NCI-H2196 treated with DMSO at 0.1 percent for 48 hours (cell line): Measurements from ENCODE around the gene SMIM21.

Experiments used
- DNase-seq: peaks from one replicate; lab custom pipeline; 2025; ENCODE audit not compliant: unreplicated experiment; lab: John Stamatoyannopoulos, UW

Gene SMIM21

DNA sequence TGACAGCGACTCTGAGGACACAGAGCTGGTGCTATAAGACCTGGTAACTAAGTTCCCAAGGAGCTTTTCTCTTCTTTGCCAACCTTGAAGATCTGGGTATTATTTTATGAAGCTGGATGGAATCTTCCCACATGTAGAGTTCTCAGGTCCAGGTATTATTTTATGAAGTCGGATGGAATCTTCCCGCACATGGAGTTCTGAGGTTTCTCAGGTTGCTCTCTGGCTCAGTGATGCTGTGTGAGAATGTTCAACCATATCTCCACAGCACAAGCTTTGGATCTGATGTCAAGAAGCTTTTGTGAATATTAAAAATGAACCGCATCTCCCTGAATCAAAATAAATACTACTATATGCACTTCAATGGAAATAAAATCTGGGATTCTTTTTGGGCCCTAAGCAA lies at the start of gene SMIM21:
Gene SMIM21 (minus strand): TSS at position 101 of the 400 bp plus-strand sequence. CDS start 140 bp downstream, outside the sequence.
- DNase-seq, result no peak

DNA sequence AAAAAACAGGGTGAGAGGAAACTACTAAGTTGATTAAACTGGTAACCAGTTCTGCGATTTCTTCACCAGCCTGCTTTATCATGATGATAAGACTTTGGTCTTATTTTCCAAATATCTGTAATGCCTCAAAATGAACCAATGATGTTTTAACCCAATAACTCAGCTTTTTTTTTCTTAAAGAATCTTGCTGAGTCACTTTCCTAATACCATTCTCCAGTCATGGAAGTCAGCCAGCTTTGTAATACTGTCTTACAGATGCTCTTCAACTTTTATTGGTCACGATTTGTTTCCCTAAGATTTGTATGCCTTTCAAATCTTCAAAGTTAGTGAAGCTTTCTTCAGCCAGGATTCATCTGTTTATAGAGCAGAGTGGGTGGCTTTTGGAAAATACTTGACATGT lies 47.7 kb upstream of the SMIM21 start:
- DNase-seq, result no peak

DNA sequence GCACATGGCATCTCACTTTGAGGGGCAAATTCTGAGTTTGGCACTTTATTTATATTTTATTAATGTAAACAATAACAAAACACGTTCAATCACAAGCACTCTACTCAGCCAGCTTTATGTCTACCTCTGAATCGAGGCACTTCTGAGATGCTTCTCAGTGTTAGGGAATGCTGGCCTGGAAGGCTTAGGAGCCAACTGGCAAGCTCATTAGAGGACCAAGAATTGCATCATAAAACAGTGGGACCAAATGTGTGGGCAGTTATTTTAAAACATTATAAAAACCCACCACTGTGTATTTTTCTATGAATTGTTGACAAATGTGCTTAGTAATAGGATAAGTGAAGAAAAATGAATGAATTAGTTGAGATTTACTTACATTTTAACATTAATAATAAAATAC lies 46.8 kb upstream of the SMIM21 start:
- no peak for DNase-seq

DNA sequence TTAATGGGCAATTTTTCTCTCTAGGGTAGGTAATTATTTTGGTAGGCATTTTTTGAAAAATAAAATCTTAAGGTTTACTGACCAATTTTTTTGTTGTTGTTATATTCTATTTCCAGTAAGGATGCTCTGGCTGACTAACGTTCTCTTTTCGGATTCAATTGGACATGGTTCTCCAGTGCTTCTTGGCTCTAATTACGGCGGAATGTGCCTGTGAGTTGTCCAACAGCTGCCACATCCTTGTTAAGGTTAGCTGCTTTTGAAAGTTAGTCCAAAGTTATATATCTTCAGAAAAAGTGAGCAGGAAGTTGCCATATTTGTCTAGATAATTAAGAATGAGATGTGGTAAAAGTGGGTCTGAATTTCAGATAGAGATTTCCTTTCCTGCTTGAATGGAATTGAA lies 45.8 kb upstream of the SMIM21 start:
- DNase-seq, result no peak

DNA sequence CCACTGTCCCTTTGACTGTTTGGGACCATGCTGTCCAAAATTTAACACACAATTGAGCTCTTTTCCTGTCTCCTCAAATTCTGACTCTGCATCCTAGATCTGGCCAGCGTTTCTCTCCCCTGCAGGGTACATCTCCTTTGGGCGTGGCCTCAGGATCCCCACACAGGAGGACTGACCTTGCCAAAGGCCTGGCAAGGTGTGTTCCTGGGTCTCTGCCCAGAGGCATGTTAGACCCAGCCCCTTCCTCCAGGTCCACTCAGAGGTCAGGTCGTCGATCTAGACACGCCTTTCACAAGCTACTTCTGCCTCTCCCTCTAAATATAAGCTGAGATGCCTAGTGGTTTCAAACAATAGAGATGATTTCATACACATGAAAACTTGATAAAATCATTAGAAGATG lies 45.4 kb upstream of the SMIM21 start:
- no peak for DNase-seq

DNA sequence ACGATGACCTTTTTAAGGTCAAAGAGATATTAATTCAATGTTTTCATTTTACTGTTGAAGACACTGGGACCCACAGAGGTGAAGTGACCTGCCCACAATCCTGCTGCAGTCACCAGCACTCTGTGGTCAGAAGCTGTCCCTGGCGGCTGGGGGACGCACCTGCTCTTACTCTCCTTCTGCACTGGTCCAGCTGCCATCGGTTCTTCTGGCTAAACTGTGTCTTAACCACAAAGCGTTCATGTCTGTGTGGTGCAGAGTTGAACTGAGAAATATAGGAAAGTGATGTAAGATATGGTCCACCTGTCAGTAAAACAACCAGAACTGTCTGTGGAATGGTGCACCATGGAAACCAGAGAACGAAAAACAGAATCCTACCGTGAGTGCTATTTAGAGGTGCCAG lies 44.9 kb upstream of the SMIM21 start:
- DNase-seq, result no peak

DNA sequence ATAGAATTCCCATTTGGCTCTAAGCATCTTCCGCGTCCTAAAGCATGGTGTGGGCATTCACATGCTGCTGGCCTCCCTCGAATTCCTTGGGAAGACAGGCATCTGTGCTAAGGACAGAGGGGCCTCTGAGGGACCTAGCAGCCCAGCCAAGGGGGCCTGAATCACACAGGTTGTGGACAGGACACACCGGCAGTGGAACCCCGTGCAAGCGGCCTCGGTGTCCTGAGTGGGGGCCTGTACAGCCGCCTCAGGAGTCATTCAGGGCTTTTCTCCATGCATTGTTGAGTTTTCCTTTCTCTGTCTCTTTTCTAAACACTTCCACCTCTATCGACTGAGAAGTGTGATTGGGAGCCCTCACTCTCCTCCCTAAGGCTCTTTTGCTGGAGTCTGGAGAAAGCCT lies 44.3 kb upstream of the SMIM21 start:
- no peak for DNase-seq

DNA sequence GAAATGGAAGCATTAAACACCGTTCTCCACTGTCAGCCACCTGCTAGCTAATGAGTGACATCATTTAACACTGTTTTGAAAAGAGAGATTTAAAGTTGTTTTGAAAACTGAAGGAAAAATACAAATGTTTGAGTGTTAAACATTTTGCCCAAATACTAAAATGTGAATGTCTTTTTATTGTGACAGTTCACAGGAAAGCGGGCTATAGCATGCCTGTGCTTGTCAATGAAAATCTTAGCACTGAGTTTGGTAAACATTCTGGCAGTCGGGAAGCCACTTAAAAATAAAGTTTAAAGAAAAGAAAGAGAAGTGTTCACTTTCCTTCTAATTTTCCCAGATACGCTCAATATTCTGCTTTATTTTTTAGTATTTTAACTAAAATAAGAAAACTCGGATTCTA lies 40.3 kb upstream of the SMIM21 start:
- no peak for DNase-seq

DNA sequence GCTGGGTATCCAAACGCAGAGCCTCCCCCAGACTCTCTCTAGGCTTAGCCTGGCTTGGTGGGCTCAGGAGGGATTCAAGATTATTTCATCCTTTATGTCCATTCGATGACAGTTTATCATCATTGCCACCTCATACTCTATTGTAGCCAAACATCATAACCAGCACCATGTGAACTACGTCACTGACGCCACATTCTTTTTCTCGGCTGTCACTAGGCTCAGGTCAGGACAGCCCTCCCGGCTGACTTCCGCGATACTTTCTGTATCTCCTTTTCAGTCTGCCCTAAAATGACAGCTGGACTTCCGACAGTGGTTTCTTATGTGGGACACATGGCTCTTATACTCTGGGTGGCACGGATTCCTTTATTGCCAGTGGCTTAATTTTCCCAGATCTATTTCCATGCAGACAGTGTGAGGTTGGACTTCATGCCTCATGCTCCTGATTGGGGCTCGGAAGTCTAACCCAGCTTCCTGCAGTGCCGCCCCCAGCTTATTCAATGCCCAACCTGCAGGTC lies 39.8 kb upstream of the SMIM21 start:
- no peak for DNase-seq

DNA sequence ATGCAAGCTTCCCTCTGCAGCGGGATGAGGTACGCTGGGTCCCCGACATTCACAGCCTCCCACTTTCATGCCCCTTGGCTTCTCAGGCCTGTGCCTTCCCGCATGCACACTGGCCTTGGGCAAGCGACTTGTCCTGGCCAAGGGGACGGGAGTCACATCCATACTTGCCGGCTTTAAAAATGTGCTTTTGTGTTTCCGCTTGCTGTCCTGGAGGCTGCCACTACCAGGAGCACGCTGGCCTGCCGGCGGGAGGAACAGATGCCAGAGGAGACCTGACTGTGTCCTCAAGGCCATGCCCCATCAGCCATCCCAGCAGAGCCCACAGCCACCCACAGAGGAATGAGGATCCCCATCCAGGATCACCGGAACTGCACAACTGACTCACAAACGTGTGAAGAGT lies 36.9 kb upstream of the SMIM21 start:
- no peak for DNase-seq

DNA sequence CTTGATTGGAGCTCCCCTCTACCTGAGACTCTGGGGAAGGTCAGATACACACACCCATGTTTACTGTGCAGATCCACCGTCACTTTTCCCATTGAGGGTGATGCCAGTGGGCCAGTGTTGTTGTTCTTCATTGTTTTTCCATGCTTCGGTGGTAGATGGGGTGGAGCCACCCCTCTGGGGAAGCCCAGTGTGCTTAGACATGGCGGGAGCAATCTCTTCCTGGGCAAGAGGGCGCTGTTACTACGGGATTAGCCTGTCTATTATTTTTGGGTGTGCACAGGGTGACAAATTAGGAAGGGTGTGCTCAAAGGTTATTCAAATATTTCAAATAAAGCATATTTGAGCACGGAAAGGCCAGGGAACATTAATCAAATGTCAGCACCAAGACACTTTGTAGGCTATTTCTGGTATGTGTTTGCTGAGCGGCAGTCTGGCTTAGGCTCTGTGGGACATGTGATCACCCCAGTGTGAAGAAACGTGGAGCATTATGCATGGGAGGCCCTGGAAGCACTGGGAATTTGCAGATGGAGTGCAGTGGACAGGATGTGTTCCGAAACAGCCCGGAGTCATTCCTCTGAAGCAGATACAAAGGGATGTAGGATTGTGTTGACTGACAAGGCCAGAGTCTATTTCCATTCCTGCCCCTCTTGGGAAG lies 34.8 kb upstream of the SMIM21 start:
- DNase-seq, result no peak

DNA sequence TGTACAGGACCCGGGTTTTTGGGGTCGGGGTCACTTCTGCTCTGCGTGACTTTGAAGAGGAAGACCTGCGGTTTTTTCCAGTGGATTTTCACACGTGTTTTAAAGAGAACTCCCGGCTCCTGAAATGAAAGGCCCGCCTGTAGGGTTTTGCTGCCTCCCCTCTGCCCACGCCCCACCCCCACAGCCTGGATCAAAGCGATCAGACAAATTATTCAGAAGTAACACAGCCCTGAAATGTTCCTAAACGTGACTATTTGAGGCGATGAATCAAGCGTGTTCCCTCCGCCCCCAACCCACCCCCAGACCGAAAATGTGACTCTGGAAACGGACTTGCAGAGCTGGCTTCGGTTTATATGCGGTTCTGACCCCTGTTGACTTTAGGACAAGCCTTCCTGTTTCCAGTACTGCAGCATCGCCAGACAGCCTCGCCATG lies 28.7 kb upstream of the SMIM21 start:
- DNase-seq, result no peak

DNA sequence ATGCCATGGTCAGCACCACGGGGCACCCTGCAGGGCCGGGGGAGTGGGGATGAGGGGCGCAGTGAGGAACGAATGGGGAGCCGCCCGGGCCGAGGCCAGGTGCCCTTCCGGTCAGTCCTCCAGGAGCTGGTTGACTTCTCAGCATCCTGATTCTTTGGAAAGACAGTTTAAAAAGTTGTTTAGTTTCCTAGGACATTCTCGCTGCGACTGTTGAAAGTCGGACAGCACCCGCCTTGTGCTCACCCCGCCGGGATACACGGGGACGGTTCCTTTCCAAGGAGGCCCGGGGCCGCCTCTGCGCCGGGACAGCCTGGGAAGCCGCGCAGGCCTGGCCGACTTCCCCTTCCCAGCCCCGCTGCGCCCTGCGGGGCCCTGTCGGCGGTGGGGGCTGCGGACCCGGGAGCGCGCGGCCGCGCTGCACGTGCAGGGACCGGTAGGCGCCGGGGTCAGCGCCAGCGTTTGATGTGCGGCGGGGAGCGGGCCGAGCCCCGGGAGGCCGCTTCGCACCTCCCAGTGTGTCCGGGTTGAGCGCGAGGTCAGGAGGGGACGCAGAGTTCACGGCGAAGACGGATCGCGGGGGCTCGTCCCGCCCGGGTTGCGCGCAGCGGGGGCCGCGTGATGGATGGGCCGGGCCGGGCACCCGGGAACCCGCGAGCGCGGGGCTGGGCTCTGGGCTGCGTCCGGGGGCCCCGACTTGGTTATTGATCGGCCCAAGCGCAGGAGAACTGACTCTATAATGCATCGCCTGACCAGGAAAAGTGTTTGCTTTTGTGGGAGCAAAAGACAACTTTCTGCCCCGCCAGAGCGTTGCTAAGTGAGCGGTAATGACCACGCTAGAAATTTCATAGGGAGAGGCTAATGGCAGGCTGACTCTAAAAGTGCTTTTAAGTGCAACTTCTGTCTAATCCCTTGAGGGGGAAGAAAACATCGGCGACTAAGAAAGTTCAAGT lies 28.0 kb upstream of the SMIM21 start:
- no peak for DNase-seq

DNA sequence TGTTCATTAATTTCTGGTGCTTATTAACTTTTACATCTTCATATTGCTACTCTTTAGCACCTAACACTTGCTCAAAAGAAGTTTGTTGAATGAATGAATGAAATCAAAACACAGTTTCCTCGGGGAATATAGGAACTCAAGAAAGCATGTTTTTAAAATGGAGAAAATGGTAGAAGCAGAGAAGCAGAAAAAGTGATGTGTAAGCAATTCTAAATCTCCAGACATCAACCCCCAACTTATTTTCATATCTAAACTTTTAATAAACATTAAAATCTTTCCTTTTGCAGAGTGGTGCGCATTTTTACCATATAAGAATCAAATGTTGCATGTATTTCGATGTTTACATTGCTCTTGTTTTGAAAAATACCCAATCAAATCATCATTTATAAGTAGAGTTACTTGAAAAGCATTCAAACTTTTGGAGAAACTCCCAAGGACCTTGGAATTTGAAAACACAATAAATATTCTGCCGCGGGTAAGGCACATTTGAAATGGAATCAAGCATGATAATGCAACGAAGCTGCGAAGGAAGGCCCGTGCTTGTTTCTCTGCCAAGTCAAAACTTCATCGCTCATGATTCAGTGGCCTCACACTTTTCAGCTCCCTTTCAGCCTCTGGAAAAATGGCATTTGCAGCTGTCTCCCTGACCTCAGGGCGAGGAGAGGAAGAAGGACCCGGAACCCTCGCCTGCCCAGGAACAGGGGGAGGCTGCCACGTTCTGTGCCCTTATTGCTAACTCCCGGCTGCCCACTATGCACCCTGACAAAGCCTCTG lies 26.7 kb upstream of the SMIM21 start:
- DNase-seq, result no peak

DNA sequence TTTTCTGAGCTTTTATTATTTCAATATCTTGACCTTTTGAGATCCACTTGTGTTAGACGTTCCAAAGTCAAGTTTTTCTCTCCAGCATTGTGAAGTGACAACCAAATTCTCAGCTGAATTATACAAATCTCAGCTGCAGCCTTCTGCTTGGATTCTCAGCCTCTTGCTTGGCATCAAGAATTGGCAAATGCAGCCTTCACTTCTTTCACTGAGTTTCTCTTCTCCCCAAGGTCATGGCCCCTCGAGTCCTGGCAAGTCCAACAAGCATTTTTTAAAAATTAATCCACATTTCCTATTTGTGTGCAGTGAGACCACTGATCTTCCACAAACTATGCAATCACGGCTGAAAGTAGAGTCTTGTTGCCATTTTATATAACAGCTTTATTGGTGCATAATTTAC lies 23.4 kb upstream of the SMIM21 start:
- DNase-seq, result no peak

DNA sequence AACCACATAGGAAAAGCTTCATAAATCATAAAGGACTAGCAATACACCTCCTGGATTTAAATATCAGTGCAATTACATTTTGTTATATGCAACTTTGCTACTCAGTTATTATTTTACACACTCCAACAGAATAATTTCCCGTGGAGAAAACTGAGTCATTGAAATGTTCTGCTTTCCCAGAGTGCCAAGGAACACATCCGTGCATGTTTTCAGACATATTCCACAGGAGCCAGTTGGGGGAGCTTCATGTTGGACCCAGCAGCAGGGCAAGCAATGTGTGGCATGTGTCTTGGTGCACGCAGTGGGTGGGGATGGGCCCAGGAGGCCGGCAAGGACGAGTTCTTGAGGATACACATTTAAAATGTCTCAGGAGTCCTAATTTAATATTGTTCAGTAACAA lies 14.4 kb upstream of the SMIM21 start:
- DNase-seq, result no peak

DNA sequence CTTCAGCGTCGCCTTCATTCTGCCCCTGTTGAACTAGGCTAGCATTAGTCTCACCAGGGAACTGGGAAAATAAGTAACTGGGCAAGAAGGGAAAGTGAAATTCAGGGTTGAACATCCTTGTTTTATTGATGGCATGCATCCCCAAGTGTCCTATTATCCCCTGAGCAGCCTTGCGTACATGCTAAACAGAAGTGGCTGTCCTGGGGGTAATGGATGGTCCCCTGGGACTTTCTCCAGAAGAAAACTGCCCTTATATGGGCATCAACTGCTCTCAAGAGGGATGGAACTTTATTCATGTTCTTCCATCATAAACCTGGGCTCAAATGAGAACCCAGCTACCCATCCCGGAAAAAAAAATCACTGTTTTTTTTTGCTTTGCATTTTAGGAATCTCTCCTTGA lies 11.8 kb upstream of the SMIM21 start:
- no peak for DNase-seq

DNA sequence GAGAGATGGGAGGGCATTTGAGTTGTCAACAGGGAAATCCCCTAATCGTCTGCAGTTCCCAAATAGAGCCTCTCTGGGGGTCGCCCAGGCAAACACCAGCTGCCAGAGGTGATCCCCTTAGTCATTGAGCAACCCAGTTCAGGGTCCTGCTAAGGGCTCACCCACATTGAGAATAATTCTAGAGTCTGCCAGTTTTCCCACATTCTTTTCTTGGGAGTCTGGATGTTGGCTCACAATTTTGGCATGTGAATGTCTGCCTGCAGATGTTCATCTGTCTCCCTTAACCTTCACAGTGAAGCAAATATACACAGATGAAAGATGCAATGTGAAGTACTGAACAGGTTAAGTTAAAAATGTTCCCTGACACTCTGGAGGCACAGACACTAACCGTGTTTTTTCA lies 11.4 kb upstream of the SMIM21 start:
- DNase-seq, result no peak

DNA sequence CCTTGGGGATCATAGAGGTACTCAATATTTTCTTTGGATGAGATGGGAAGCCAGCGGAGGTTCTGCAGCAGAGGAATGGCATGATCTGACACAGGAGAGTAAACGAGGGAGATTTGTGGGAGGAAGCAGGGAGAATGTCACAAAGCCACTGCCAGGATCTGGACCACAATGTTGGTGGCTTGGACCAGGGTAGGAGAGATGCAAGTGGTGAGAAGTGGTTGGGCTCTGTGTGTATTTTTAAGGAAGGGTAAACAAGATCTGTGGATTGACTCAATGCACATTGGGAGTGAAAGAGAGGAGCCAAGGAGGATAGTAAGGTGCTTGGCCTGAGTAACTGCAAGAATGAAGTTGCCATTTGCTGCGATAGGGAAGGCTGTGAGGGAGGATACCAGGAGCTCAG lies 10.5 kb upstream of the SMIM21 start:
- no peak for DNase-seq

DNA sequence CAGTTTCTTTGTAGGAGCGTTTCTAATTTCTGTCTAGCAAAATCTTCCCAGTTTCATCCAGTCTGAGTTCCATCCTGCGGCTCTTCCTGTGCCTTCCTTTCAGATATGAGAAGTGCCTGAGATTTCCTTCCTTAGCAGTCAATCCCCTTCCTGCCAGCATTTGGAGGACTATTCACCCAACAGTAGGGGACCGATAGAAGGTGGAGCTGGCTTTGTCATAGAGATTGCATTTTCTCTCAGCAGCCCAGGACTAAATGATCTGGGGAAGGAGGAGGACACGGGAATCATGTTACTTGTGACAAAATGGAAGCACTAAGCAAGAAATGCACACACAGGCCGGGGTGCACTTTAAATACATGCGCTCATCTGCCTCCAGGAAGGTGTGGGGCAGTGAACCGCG lies 5.6 kb upstream of the SMIM21 start:
- no peak for DNase-seq

DNA sequence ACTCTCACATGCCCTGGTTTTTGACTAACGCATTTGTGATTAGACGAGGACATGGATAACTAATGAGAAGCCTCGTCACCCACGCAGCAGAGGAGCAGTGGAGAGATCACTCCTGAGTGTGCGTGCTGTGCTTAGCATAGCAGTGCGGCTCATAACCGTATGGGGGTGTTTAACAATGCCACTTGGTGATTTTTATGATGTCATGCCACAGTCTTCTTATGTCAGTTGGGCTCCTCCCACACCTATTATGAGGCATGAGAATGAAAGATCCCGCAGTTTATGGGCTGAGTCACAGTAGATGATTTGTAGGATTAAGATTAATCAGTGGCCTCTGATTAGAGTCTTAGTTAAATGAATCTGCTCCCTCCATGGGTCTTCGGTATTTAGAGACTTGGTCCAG lies 2.5 kb upstream of the SMIM21 start:
- no peak for DNase-seq
